Endothelial cell of umbilical vein (primary cell): ENCODE results near the gene YTHDF1. TPM values are rescaled to one million over a fixed set of nuclear protein-coding genes. Genes with fewer than 3 reads are reported as not detected.

Experiments used
- BruUV-seq: library from RNA; stranded (reverse); fragments of 400-500 nt; replicated peaks from 2 replicates; lab custom pipeline; 2021; lab: Mats Ljungman, UMichigan
- CTCF ChIA-PET: fragments of 300-600, 350-600 bp; sonication (Branson Sonifier 250); formaldehyde crosslinking; loops from one replicate; lab custom pipeline; 2021; ENCODE audit warnings: antibody characterized with exemption, inconsistent platforms; lab: Charles Lee
- POLR2A ChIA-PET: fragments of 300-600, 350-600 bp; sonication (Branson Sonifier 250); formaldehyde crosslinking; loops from one replicate; lab custom pipeline; 2021; ENCODE audit warnings: antibody characterized with exemption, inconsistent platforms; lab: Charles Lee
- DNase-seq: peaks from one replicate; pipeline ENCODE4 v3.0.0-alpha.2; 2011; ENCODE audit warnings: low read depth, low spot score
- FAIRE-seq: peaks from 2 replicates; lab custom pipeline; 2011; peaks lifted over from hg19 to GRCh38; lab: Jason Lieb, UNC
- H2AFZ ChIP-seq: 2 replicates; pipeline ENCODE4 v1.6.0; 2012; ENCODE audit warnings: low read depth, low read length, control low read depth, inconsistent platforms
- H3K27ac ChIP-seq: 2 replicates; pipeline ENCODE4 v1.5.1; 2011; ENCODE audit warnings: low read depth, mild to moderate bottlenecking, control low read depth, low read length, moderate library complexity; ENCODE audit not compliant: insufficient read depth
- H3K27me3 ChIP-seq, 2 experiments: 2 replicates each; pipeline versions ENCODE4 v1.6.0 to v1.6.1; 2011; ENCODE audit warnings: low read length in 2 of 2, mixed read lengths in 1 of 2; ENCODE audit not compliant: control insufficient read depth in 2 of 2, insufficient read depth in 2 of 2
- H3K36me3 ChIP-seq, 2 experiments: 2 replicates in 1 of 2; 3 replicates in 1 of 2; pipeline ENCODE4 v1.5.1; 2011; ENCODE audit warnings: low read length in 2 of 2, mild to moderate bottlenecking in 1 of 2, moderate library complexity in 1 of 2; ENCODE audit not compliant: control insufficient read depth in 2 of 2, insufficient read depth in 2 of 2; ENCODE audit errors: extremely low read depth in 1 of 2
- H3K4me1 ChIP-seq: 3 replicates; pipeline ENCODE4 v1.5.1; 2011; ENCODE audit warnings: mild to moderate bottlenecking, low read length; ENCODE audit not compliant: control insufficient read depth, insufficient read depth; ENCODE audit errors: extremely low read depth
- H3K4me2 ChIP-seq: 2 replicates; pipeline ENCODE4 v1.6.1; 2011; ENCODE audit warnings: low read length, control low read depth, mixed read lengths; ENCODE audit not compliant: insufficient read depth
- H3K4me3 ChIP-seq, 3 experiments: fragments of 200-600 bp in 1 of 3; sonication (generic), shearing (Covaris generic) in 1 of 3; replicated peaks in 1 of 3; 2 replicates each; pipeline ENCODE4 v1.5.1; 2011 to 2016; ENCODE audit warnings: control low read depth in 3 of 3, low read length in 3 of 3, mild to moderate bottlenecking in 2 of 3, inconsistent platforms in 1 of 3, low read depth in 1 of 3, moderate library complexity in 1 of 3; ENCODE audit not compliant: insufficient read depth in 1 of 3
- H3K79me2 ChIP-seq: 2 replicates; pipeline ENCODE4 v1.6.0; 2012; ENCODE audit warnings: low read length, inconsistent platforms; ENCODE audit not compliant: control insufficient read depth, insufficient read depth
- H3K9ac ChIP-seq: replicated peaks from 2 replicates; pipeline ENCODE3; 2011; ENCODE audit warnings: low read length, control low read depth; ENCODE audit not compliant: insufficient read depth; ENCODE audit errors: extremely low read depth
- H3K9me1 ChIP-seq: replicated peaks from 3 replicates; pipeline ENCODE4 v1.6.0; 2011; ENCODE audit warnings: mild to moderate bottlenecking, low read length; ENCODE audit not compliant: control insufficient read depth, insufficient read depth; ENCODE audit errors: extremely low read depth
- H3K9me3 ChIP-seq: replicated peaks from 2 replicates; pipeline ENCODE4 v1.5.1; 2012; ENCODE audit warnings: low read length, inconsistent platforms; ENCODE audit not compliant: control insufficient read depth, insufficient read depth
- H4K20me1 ChIP-seq: replicated peaks from 2 replicates; pipeline ENCODE3; 2011; ENCODE audit warnings: mild to moderate bottlenecking, low read length; ENCODE audit not compliant: control insufficient read depth, insufficient read depth; ENCODE audit errors: extremely low read depth
- GATA2 ChIP-seq: IDR thresholded peaks from 2 replicates; pipeline ENCODE4 v1.7.0; 2011; ENCODE audit warnings: low read depth, mild to moderate bottlenecking, moderate library complexity, mixed read lengths, low read length; ENCODE audit not compliant: insufficient read length, insufficient read depth
- dilution Hi-C: fragments of 300-500 bp; cut with MboI; formaldehyde crosslinking; loops from one replicate; pipeline ENCODE4 v1.15.0; 2019; ENCODE audit warnings: low sequenced_read_pairs; ENCODE audit not compliant: extremely low pct_ligation_motif_present
- intact Hi-C: fragments of 100-400 bp; cut with micrococcal nuclease; formaldehyde crosslinking; loops from one replicate; pipeline ENCODE4 v1.10.0; 2022
- polyA plus RNA-seq, 4 experiments: library from polyadenylated mRNA; depleted of rRNA in 3 of 4; stranded (reverse) in 3 of 4; unstranded in 1 of 4; fragments of >200 nt; gene quantifications; 2 replicates each; pipeline versions ENCODE4 v1.2.1 to v1.2.3, GENCODE V29; 2011 to 2012; ENCODE audit warnings: missing spikeins in 1 of 4
- total RNA-seq: library from RNA; stranded (reverse); gene quantifications from 2 replicates; pipeline ENCODE4 v1.2.3, GENCODE V29; 2021
- TF ChIP-seq, protein P1 (sequence below), 2 donors: IDR thresholded peaks; 1 replicate in 1 of 2; 2 replicates in 1 of 2; pipeline ENCODE4 v1.5.1; 2011; ENCODE audit warnings: low read length in 2 of 2, mild to moderate bottlenecking in 2 of 2, moderate library complexity in 2 of 2, control low read depth in 1 of 2, inconsistent platforms in 1 of 2, low read depth in 1 of 2; ENCODE audit not compliant: insufficient read depth in 1 of 2; ENCODE audit errors: extremely low read depth in 1 of 2

YTHDF1 gene
- total and polyA plus RNA-seq, 2 donors (not counting 3 experiments of a cell fraction or from before 2014, with no cell fraction given): 25.2 to 44.4 TPM

DNA sequence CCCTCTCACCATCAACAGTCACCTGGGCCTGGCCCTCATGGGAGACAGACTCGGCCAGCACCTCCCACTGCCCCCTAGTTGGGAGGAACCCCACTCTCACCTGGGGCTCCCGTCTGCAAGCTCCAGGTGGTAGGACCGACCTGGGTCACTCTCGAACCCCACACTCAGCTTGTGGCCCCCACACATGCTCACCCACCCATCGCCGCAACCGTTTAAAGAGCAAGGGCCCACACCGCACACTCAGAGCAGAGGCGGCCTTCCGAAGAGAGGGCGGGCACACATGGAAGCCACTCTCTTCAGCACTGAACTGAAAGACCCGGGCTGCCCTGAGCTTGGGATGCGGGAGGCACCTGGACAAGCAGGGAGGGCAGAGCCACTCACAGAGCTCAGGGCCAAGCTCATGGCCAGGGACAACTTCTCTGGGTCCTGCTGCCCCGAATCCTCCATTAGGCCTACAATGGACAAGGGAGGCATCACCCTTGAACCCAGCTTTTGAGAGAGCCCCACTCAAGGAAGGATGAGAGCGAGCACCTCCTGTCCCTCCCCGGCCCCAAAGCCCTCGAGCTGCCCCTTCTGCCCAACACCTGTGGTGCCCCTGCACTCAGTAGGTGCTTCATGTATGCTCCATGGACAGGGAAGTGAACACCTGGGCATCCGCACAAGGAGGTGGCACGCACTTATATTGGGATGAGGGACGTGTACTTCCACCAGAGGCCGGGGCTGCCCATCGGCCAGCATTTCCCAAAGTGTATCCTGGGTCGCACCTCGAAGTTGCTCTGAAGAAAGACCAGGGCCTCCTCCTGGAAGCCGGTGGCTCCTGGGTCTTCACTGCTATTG lies 50.4 kb downstream of the YTHDF1 start:
- POLR2A ChIA-PET: no interaction called here

More for the DNA sequence above, 50.4 kb downstream of the YTHDF1 start:
- Histone ChIP-seq H3K27ac (no peak overlapping the region), H3K9ac (no peak overlapping the region), H3K9me3 (no peaks in the 10 kb centered on the region), H4K20me1 (no peaks in the 10 kb centered on the region), H3K4me1 (no peaks in the 10 kb centered on the region), H3K9me1 (no peaks in the 10 kb centered on the region), H3K27me3 (no peaks in the 10 kb centered on the region), H3K36me3 (no peaks in the 10 kb centered on the region), H3K4me3 (no peak overlapping the region), H2AFZ (no peak overlapping the region), H3K79me2 (no peaks in the 10 kb centered on the region), H3K4me2 (no peak overlapping the region)
- DNase-seq: no peak
- dilution Hi-C loops: no loop called here
- intact Hi-C loops: loop anchor here (10.0 kb wide), 1 partner anchor 429 kb away; no protein-coding TSS in a partner anchor
- no peak for TF ChIP-seq GATA2
- TF ChIP-seq, protein P1, sequence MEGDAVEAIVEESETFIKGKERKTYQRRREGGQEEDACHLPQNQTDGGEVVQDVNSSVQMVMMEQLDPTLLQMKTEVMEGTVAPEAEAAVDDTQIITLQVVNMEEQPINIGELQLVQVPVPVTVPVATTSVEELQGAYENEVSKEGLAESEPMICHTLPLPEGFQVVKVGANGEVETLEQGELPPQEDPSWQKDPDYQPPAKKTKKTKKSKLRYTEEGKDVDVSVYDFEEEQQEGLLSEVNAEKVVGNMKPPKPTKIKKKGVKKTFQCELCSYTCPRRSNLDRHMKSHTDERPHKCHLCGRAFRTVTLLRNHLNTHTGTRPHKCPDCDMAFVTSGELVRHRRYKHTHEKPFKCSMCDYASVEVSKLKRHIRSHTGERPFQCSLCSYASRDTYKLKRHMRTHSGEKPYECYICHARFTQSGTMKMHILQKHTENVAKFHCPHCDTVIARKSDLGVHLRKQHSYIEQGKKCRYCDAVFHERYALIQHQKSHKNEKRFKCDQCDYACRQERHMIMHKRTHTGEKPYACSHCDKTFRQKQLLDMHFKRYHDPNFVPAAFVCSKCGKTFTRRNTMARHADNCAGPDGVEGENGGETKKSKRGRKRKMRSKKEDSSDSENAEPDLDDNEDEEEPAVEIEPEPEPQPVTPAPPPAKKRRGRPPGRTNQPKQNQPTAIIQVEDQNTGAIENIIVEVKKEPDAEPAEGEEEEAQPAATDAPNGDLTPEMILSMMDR (IDR thresholded peaks at IDR 0.05; ENCODE audit: extremely low read depth in 1 of 2, insufficient read depth in 1 of 2, low read depth in 1 of 2, low read length in 2 of 2): no peak
- FAIRE-seq: no peak
- CTCF ChIA-PET: interaction anchor here (0.7 to 1.6 kb wide), 2 partner anchors 87 to 154 kb away, joined by 3 read pairs; no protein-coding TSS in a partner anchor
- BruUV-seq: no TSS peak
